Mesothelial cell of epicardium (in vitro differentiated cells): ENCODE results near the gene NTSR1. TPM values are rescaled to one million over a fixed set of nuclear protein-coding genes. Genes with fewer than 3 reads are reported as not detected.

ENCODE experiments used
- DNase-seq, 2 experiments: peaks; one replicate each; pipeline ENCODE4 v3.0.0; 2021; ENCODE audit warnings: low spot score in 2 of 2; ENCODE audit not compliant: unreplicated experiment in 2 of 2
- H3K27ac Mint-ChIP-seq: 2 replicates; pipeline ENCODE4 v1.8.0; 2021; ENCODE audit warnings: mixed read lengths
- H3K27me3 Mint-ChIP-seq: 2 replicates; pipeline ENCODE4 v1.8.0; 2021; ENCODE audit warnings: low read depth, mixed read lengths
- H3K36me3 Mint-ChIP-seq: 2 replicates; pipeline ENCODE4 v1.8.0; 2021; ENCODE audit warnings: mixed read lengths
- H3K4me1 Mint-ChIP-seq: 2 replicates; pipeline ENCODE4 v1.8.0; 2021; ENCODE audit warnings: mixed read lengths
- H3K4me3 Mint-ChIP-seq: 2 replicates; pipeline ENCODE4 v1.8.0; 2021; ENCODE audit warnings: mild to moderate bottlenecking, moderate library complexity, mixed read lengths
- H3K9me3 Mint-ChIP-seq: 2 replicates; pipeline ENCODE4 v1.8.0; 2021; ENCODE audit warnings: mixed read lengths
- total RNA-seq: library from RNA; stranded (reverse); gene quantifications from 3 replicates; pipeline ENCODE4 v1.2.1, GENCODE V29; 2021
- TF ChIP-seq, protein P1 (sequence below): fragments of 200-600 bp; sonication (generic); IDR thresholded peaks from one replicate; pipeline ENCODE4 v1.5.0; 2021; ENCODE audit warnings: antibody characterized with exemption; ENCODE audit not compliant: unreplicated experiment

Gene NTSR1
- total RNA-seq, 1 donor from 2014 or later = 0.36 TPM

- no peak overlapping the region for H3K4me3 Mint-ChIP-seq
- TF ChIP-seq, protein P1, sequence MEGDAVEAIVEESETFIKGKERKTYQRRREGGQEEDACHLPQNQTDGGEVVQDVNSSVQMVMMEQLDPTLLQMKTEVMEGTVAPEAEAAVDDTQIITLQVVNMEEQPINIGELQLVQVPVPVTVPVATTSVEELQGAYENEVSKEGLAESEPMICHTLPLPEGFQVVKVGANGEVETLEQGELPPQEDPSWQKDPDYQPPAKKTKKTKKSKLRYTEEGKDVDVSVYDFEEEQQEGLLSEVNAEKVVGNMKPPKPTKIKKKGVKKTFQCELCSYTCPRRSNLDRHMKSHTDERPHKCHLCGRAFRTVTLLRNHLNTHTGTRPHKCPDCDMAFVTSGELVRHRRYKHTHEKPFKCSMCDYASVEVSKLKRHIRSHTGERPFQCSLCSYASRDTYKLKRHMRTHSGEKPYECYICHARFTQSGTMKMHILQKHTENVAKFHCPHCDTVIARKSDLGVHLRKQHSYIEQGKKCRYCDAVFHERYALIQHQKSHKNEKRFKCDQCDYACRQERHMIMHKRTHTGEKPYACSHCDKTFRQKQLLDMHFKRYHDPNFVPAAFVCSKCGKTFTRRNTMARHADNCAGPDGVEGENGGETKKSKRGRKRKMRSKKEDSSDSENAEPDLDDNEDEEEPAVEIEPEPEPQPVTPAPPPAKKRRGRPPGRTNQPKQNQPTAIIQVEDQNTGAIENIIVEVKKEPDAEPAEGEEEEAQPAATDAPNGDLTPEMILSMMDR = no peak
- H3K27ac Mint-ChIP-seq = no peak overlapping the region
- H3K4me1 Mint-ChIP-seq = peaks cover 21% of the 10 kb centered on the region
- peak in 1 of 2 experiments; percentile 15 for DNase-seq
- H3K9me3 Mint-ChIP-seq = no peaks in the 10 kb centered on the region
- H3K36me3 Mint-ChIP-seq = no peaks in the 10 kb centered on the region
- H3K27me3 Mint-ChIP-seq = peaks cover 24% of the 10 kb centered on the region
Observed at GRCh38 chr20:62737271-62737811, 28.7 kb downstream of the NTSR1 start.

GRCh38 chr20:62738025-62738881 is 29.6 kb downstream of the NTSR1 start:
- Mint-ChIP-seq H3K27ac (no peak overlapping the region), H3K27me3 (peaks cover 19% of the 10 kb centered on the region), H3K4me3 (no peak overlapping the region), H3K9me3 (no peaks in the 10 kb centered on the region), H3K36me3 (no peaks in the 10 kb centered on the region), H3K4me1 (peaks cover 17% of the 10 kb centered on the region)
- peak in 1 of 2 experiments; percentile 17 for DNase-seq
- TF ChIP-seq, protein P1 = no peak

DNA sequence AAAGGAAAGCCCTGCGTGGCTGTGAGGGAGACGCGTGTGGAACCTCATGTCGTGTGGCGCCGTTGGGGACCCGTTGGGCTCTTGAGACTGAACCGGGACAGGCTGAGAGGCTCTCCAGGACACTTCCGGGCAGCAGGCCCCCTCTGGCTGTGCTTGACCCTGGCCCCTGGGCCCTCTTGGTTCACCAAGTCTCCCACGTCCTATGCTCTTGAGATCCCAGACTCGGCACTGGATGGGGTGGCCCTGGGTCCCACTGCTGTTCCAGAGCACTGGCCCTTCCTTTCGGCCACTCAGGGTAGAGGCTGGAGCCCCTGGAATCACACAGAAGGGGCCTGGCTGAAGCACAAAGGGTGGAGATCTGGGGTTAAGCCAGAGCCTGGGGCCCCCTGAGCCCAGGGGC is 30.4 kb downstream of the NTSR1 start:
- Mint-ChIP-seq H3K4me3 (no peak overlapping the region), H3K27ac (no peak overlapping the region), H3K9me3 (no peaks in the 10 kb centered on the region), H3K36me3 (no peaks in the 10 kb centered on the region), H3K27me3 (peaks cover 13% of the 10 kb centered on the region), H3K4me1 (peaks cover 11% of the 10 kb centered on the region)
- DNase-seq = peak in 1 of 2 experiments; percentile 12
- TF ChIP-seq, protein P1 = no peak

- peaks cover 11% of the 10 kb centered on the region for H3K4me1 Mint-ChIP-seq
- TF ChIP-seq, protein P1 = no peak
- peaks cover 13% of the 10 kb centered on the region for H3K27me3 Mint-ChIP-seq
- H3K27ac Mint-ChIP-seq = no peak overlapping the region
- H3K36me3 Mint-ChIP-seq = no peaks in the 10 kb centered on the region
- DNase-seq = peak in 1 of 2 experiments; percentile 10
- no peak overlapping the region for H3K4me3 Mint-ChIP-seq
- H3K9me3 Mint-ChIP-seq = no peaks in the 10 kb centered on the region
Observed at GRCh38 chr20:62739581-62740285, 31.1 kb downstream of the NTSR1 start.

DNA sequence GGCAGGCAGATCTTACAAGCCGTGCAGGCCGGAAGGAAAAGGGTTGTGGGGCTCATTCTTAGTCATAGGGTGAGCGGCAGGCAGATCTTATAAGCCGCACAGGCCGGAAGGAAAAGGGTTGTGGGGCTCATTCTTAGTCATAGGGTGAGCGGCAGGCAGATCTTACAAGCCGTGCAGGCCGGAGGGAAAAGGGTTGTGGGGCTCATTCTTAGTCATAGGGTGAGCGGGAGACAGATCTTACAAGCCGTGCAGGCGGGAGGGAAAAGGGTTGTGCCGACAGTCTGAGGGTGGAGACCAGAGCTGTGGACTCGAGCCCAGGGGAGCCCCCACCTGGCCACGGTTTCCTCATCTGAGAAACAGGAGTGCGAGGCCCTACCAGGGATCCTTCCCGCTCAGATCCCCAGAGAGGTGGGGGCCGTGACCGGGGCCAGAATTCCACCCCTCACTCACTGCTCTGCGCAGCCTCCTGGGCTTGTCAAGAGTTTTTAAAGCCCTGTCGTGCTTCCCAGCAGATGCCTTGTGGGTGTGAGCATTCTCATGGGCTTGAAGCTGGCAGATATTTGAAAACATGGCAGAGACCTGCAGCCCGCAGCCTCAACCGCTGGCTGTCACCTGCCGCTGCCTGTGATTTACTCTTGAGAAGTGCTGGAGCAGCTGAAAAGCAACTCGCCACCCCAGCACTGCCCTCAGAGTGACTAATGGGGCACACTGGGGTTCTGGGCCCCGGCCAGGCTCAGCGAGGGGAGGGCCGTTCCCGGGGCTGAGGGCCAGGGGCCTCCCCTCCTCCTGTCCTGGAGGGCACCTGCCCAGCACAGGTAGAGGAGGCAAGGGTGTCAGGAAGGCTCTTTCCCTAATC is 31.9 kb downstream of the NTSR1 start:
- no peak overlapping the region for H3K27ac Mint-ChIP-seq

More for the DNA sequence above, 31.9 kb downstream of the NTSR1 start:
- no peak overlapping the region for H3K4me3 Mint-ChIP-seq
- peaks cover 6% of the 10 kb centered on the region for H3K4me1 Mint-ChIP-seq
- peaks cover 17% of the 10 kb centered on the region for H3K27me3 Mint-ChIP-seq
- no peaks in the 10 kb centered on the region for H3K9me3 Mint-ChIP-seq
- TF ChIP-seq, protein P1 = no peak
- DNase-seq = no peak
- H3K36me3 Mint-ChIP-seq = no peaks in the 10 kb centered on the region
